ENCODE results near the gene MYO5A.

DNA sequence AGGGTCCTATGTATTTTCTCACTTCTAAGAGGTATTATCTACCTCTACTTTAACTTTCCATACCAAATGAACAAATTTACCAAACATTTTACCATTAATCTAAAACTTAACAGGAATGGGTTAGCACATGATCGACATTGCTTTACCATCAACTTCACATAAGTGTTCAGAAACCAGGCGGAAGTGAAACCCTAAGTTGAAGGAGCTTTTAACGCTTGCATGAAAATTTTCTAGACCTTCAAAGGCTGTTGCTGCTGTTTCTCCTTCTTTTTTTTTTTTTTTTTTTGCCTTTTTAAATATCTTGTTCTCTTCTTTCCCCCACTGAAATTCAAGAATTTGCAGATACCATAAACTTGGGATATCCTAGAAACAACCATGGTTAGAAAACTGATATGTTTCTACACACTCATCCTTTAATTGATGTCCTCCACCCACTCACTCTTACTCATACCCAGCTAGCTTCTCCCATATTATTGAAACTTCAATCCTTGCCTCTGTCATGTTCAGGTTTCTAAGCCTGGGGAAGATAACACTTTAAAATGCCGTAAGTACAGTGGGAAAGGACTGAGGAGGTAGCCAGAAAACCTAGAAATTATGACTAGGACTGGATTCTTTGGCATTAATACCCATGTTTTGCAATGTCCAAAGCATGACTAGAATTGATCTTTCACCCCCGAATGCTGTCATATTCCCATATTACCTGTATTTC, 24.7 kb downstream of the MYO5A start:
- TF ChIP-seq GATA2 (IDR thresholded peaks at IDR 0.05; ENCODE audit: low read depth, low read length) (no peak), GATA3 (IDR thresholded peaks at IDR 0.05; ENCODE audit: low read depth, low read length) (no peak)
